Sigmoid colon (tissue), 7 donors: ENCODE measurements around the gene STK16. TPM values are rescaled to one million over a fixed set of nuclear protein-coding genes. Genes with fewer than 3 reads are reported as not detected.

ENCODE experiments used
- DNase-seq: peaks from one replicate; pipeline ENCODE4 v3.0.0-alpha.2; 2019
- H3K27ac ChIP-seq, 4 donors: fragments of 200-600 bp; sonication (generic); one replicate each; pipeline ENCODE4 v1.5.1; 2016 to 2019; ENCODE audit warnings: mild to moderate bottlenecking in 1 of 4
- H3K27me3 ChIP-seq, 3 donors: fragments of 200-600 bp; sonication (generic); one replicate each; pipeline ENCODE4 v1.5.1; 2019; ENCODE audit warnings: mild to moderate bottlenecking in 1 of 3
- H3K36me3 ChIP-seq, 4 donors: fragments of 200-600 bp; sonication (generic); one replicate each; pipeline ENCODE4 v1.5.1; 2016 to 2019
- H3K4me1 ChIP-seq, 4 donors: fragments of 200-600 bp; sonication (generic); one replicate each; pipeline ENCODE4 v1.5.1; 2017 to 2019
- H3K4me3 ChIP-seq, 4 donors: fragments of 200-600 bp; sonication (generic); one replicate each; pipeline ENCODE4 v1.5.1; 2017 to 2019; ENCODE audit warnings: mild to moderate bottlenecking in 2 of 4, moderate library complexity in 1 of 4
- H3K9me3 ChIP-seq, 4 donors: fragments of 200-600 bp in 3 of 4; sonication (generic) in 3 of 4; one replicate each; pipeline versions ENCODE4 v1.5.1 to v1.6.1; 2013 to 2019
- EP300 ChIP-seq, 4 donors: sonication (generic); formaldehyde crosslinking; IDR thresholded peaks; one replicate each; pipeline ENCODE4 v1.6.1; 2017; ENCODE audit warnings: antibody characterized with exemption in 4 of 4
- POLR2A ChIP-seq, 2 donors: fragments of 450-650 bp; IDR thresholded peaks; one replicate each; pipeline ENCODE4 v1.6.1; 2016; ENCODE audit warnings: antibody characterized with exemption in 2 of 2, mild to moderate bottlenecking in 2 of 2, moderate library complexity in 2 of 2
- POLR2AphosphoS5 ChIP-seq, 4 donors: sonication (generic); formaldehyde crosslinking; IDR thresholded peaks; one replicate each; pipeline ENCODE4 v1.6.1; 2017; ENCODE audit warnings: antibody characterized with exemption in 4 of 4
- WGBS, 2 donors: extraction: QIAGEN DNeasy Blood & Tissue Kit; methylation state at CpG; one replicate each; pipeline ENCODE4 v1.1.7; 2013; 5-methylcytosine and 5-hydroxymethylcytosine counted together
- intact Hi-C: fragments of 100-400 bp; cut with DNase I; formaldehyde crosslinking; loops from one replicate; pipeline ENCODE4 v1.15.1; 2023
- polyA plus RNA-seq, 3 donors: library from polyadenylated mRNA; stranded (reverse); fragments of 200-250 nt; gene quantifications; one replicate each; pipeline ENCODE4 v1.2.3, GENCODE V29; 2013
- total RNA-seq, 4 donors: library from RNA; depleted of rRNA; stranded (reverse); fragments of >200 nt; gene quantifications; one replicate each; pipeline ENCODE4 v1.1.0, GENCODE V29; 2016
- TF ChIP-seq, protein P1 (sequence below), 4 experiments: fragments of 450-650 bp in 3 of 4; fragments of 200-600 bp in 1 of 4; IDR thresholded peaks; one replicate each; pipeline ENCODE4 v1.5.1; 2016 to 2019; ENCODE audit warnings: antibody characterized with exemption in 4 of 4, mild to moderate bottlenecking in 3 of 4, moderate library complexity in 2 of 4
- donor health status: healthy with polysubstance abuse.
- donor health status: Bipolar disorder and iron deficiency.
- donor health status: healthy.

The STK16 gene
- total and polyA plus RNA-seq, 7 donors = 12.2 to 61.7 (median 19.9) TPM

DNA sequence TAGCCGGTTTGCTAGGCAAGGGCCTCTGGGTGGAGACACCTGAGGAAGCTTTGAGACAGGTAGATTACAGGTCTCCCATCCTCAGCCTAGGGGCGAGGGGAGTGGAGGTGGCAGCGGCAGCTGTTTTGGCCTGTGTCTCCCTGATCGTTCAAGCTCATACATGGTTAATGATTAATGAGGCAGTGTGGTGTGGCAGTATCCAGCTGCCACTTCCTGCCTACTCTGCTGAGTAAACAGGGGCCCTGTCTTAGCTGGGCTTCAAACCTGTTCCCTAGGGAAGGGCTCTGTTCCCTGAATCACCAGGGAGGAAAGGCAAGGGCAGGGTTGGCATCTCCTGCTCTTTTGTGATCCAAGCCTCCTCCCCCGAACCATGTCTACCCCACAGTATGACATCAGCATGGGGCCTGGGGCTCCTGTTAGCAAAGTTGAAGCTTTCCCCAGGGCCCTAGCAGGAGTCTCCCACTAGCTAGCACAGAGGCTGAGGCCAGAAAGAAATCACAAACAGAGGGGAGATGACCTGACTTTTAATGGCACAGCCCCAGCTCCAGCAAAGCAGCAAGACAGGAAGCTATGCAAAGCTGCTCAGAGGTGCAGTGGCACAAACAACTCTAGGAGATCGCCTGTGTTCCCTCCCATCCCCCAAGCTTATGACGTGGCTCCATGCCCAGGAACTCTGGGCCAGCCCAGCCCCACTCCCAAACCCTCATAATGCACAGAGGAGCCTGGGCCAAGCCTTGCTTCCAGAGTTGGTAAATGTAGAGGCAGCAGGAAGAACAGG, 4.1 kb downstream of the STK16 start:
- Histone ChIP-seq H3K4me1 (peaks cover 0 to 74% (median 72%) of the 10 kb centered on the region in 4 donors), H3K4me3 (no peak overlapping the region), H3K27me3 (no peaks in the 10 kb centered on the region), H3K36me3 (peaks cover 0 to 40% (median 8%) of the 10 kb centered on the region in 4 donors), H3K27ac (peak overlapping the region; percentile 79 to 87 (median 82)), H3K9me3 (no peaks in the 10 kb centered on the region)
- TF ChIP-seq EP300 (IDR thresholded peaks at IDR 0.05) (no peak), POLR2AphosphoS5 (IDR thresholded peaks at IDR 0.05) (peak; percentile 51 to 76 (median 68))
- DNase-seq = peak; percentile 91
- 4 to 9% methylated on average over 7 of the region's 7 CpGs for WGBS, 2 donors
- intact Hi-C loops = no loop called here

DNA sequence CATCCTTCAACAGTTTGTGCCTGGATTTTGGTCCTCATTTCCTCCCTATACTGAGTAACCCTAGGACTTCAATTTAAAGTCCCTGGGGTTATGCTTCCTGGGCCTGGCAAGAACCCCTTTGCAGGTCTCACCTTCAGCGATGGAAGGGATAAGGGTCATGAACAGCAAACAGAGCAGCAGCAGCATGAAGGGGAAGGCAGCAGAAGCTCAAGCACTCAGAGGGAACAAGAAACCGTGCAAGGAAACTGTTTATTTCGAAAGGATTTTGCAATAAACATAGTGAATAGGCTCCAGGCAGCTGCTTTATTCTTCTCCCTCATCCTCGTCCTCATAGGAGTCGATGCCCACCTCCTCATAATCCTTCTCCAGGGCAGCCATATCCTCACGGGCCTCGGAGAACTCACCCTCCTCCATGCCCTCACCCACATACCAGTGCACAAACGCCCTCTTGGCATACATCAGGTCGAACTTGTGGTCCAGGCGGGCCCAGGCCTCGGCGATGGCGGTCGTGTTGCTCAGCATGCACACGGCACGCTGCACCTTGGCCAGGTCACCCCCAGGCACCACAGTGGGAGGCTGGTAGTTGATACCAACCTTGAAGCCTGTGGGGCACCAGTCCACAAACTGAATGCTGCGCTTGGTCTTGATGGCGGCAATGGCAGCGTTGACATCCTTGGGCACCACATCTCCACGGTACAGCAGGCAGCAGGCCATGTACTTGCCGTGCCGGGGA, 4.9 kb downstream of the STK16 start:
- Histone ChIP-seq H3K9me3 (no peaks in the 10 kb centered on the region), H3K36me3 (peaks cover 0 to 40% (median 8%) of the 10 kb centered on the region in 4 donors), H3K27ac (peak overlapping the region; percentile 79 to 87 (median 82)), H3K4me1 (peaks cover 0 to 73% (median 69%) of the 10 kb centered on the region in 4 donors), H3K4me3 (no peak overlapping the region), H3K27me3 (no peaks in the 10 kb centered on the region)
- TF ChIP-seq, protein P1, sequence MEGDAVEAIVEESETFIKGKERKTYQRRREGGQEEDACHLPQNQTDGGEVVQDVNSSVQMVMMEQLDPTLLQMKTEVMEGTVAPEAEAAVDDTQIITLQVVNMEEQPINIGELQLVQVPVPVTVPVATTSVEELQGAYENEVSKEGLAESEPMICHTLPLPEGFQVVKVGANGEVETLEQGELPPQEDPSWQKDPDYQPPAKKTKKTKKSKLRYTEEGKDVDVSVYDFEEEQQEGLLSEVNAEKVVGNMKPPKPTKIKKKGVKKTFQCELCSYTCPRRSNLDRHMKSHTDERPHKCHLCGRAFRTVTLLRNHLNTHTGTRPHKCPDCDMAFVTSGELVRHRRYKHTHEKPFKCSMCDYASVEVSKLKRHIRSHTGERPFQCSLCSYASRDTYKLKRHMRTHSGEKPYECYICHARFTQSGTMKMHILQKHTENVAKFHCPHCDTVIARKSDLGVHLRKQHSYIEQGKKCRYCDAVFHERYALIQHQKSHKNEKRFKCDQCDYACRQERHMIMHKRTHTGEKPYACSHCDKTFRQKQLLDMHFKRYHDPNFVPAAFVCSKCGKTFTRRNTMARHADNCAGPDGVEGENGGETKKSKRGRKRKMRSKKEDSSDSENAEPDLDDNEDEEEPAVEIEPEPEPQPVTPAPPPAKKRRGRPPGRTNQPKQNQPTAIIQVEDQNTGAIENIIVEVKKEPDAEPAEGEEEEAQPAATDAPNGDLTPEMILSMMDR (IDR thresholded peaks at IDR 0.05) = no peak
- TF ChIP-seq POLR2AphosphoS5 (IDR thresholded peaks at IDR 0.05) (no peak), POLR2A (IDR thresholded peaks at IDR 0.05) (no peak), EP300 (IDR thresholded peaks at IDR 0.05) (no peak)
- 48 to 75% methylated on average over 22 of the region's 22 CpGs for WGBS, 2 donors
- intact Hi-C loops = loop anchor here (5.0 kb wide), 1 partner anchor 33 kb away; the partner anchor contains the start of gene ABCB6
- no peak for DNase-seq

DNA sequence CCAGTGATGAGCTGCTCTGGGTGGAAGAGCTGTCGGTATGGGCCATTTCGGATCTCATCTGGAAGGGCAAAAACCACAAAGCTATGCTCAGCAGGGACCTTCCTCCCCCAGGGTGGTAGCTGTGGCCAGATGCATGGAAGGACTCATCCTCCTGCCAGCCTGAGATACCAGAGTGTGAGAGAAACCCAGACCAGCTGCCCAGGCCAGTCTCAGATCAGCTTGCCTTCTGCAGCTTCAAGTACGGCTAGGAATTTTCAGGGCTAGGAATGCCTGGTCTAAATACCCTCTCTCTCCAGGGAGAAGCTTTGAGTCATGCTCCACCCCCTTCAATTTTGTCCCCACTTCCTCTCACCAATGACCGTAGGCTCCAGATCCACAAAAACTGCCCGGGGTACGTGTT, 6.4 kb downstream of the STK16 start:
- TF ChIP-seq, protein P1 (IDR thresholded peaks at IDR 0.05) = no peak
- TF ChIP-seq POLR2A (IDR thresholded peaks at IDR 0.05) = no peak
- no peak for TF ChIP-seq POLR2AphosphoS5 (IDR thresholded peaks at IDR 0.05)
- no peak for TF ChIP-seq EP300 (IDR thresholded peaks at IDR 0.05)
- DNase-seq = no peak
- H3K27ac ChIP-seq = peak overlapping the region; percentile 79 to 87 (median 84)
- peaks cover 0 to 62% (median 59%) of the 10 kb centered on the region in 4 donors for H3K4me1 ChIP-seq
- H3K36me3 ChIP-seq = peaks cover 0 to 39% (median 8%) of the 10 kb centered on the region in 4 donors
- intact Hi-C loops = loop anchor here (2.0 to 5.0 kb wide), 3 partner anchors 27 to 75 kb away; partner anchors contain the start of genes ABCB6, CNPPD1 and DNAJB2
- no peaks in the 10 kb centered on the region for H3K9me3 ChIP-seq
- no peak overlapping the region for H3K4me3 ChIP-seq
- H3K27me3 ChIP-seq = no peaks in the 10 kb centered on the region
- WGBS, 2 donors = 80 to 85% methylated on average over 6 of the region's 6 CpGs

DNA sequence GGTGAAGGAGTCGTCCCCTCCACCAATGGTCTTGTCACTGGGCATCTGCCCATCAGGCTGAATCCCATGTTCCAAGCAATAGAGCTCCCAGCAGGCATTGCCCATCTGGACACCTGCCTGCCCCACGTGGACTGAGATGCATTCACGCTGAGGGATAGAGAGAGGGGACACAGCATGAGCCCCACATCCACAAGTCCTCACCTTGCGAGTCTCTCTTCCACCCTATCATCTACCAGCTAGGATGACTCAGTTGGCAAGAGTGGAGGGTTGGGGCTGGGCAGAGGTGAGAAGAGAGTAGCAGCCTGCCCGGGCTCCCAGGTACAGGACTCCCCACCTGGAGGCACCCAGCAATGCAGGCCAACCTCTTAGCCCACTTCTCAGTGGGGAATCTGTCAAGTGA, 6.8 kb downstream of the STK16 start:
- DNase-seq = no peak
- WGBS, 2 donors = 49 to 67% methylated on average over 5 of the region's 5 CpGs
- Histone ChIP-seq H3K4me3 (peak overlapping the region in 2 of 4 donors; percentile 60 to 74), H3K36me3 (peaks cover 0 to 34% (median 8%) of the 10 kb centered on the region in 4 donors), H3K4me1 (peaks cover 0 to 60% (median 55%) of the 10 kb centered on the region in 4 donors), H3K27ac (peak overlapping the region; percentile 79 to 87 (median 84)), H3K27me3 (no peaks in the 10 kb centered on the region), H3K9me3 (no peaks in the 10 kb centered on the region)
- TF ChIP-seq POLR2AphosphoS5 (IDR thresholded peaks at IDR 0.05) (no peak), EP300 (IDR thresholded peaks at IDR 0.05) (no peak), POLR2A (IDR thresholded peaks at IDR 0.05) (no peak)
- TF ChIP-seq, protein P1 (IDR thresholded peaks at IDR 0.05) = no peak
- intact Hi-C loops = loop anchor here (2.0 to 5.0 kb wide), 3 partner anchors 27 to 75 kb away; partner anchors contain the start of genes ABCB6, CNPPD1 and DNAJB2

DNA sequence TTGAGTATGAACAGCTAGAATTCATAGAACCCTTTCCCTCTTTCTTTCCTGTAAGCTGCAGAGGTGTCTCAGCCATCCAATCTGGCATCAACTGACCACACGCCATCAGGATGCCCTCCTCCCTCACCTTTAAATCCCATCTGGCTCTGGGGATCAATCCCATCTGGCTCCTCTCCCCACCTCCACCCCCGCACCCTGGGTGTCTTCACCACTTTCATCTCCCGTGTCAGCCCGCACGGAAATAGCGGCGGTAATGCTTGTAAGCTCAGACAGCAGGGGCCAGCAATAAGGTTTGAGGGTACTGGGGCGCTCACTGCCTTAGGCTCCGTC, 7.3 kb downstream of the STK16 start:
- peak overlapping the region; percentile 79 to 87 (median 84) for H3K27ac ChIP-seq
- no peaks in the 10 kb centered on the region for H3K27me3 ChIP-seq

More for the DNA sequence above, 7.3 kb downstream of the STK16 start:
- TF ChIP-seq POLR2AphosphoS5 (IDR thresholded peaks at IDR 0.05) = no peak
- TF ChIP-seq, protein P1 (IDR thresholded peaks at IDR 0.05) = no peak
- TF ChIP-seq POLR2A (IDR thresholded peaks at IDR 0.05) = no peak
- TF ChIP-seq EP300 (IDR thresholded peaks at IDR 0.05) = no peak
- WGBS, 2 donors = 2 to 8% methylated on average over 9 of the region's 9 CpGs
- intact Hi-C loops = loop anchor here (2.0 to 5.0 kb wide), 3 partner anchors 26 to 76 kb away; partner anchors contain the start of genes ABCB6, CNPPD1 and DNAJB2
- Histone ChIP-seq H3K4me1 (peaks cover 0 to 60% (median 52%) of the 10 kb centered on the region in 4 donors), H3K9me3 (no peaks in the 10 kb centered on the region), H3K36me3 (peaks cover 0 to 30% (median 7%) of the 10 kb centered on the region in 4 donors), H3K4me3 (peak overlapping the region; percentile 56 to 74 (median 60))
- no peak for DNase-seq
